Lower leg skin (tissue), 4 donors: ENCODE measurements around the gene WWOX. TPM values are rescaled to one million over a fixed set of nuclear protein-coding genes. Genes with fewer than 3 reads are reported as not detected.

ENCODE experiments used
- DNase-seq, 2 donors: peaks; one replicate each; pipeline ENCODE4 v3.0.0-alpha.2; 2019; ENCODE audit warnings: low spot score in 2 of 2
- H3K4me3 ChIP-seq: fragments of 200-600 bp; sonication (generic); 2 replicates; pipeline ENCODE4 v1.5.1; 2017; ENCODE audit warnings: mild to moderate bottlenecking, low read depth; ENCODE audit not compliant: poor library complexity, severe bottlenecking
- CTCF ChIP-seq, 3 donors: fragments of 450-650 bp; IDR thresholded peaks; one replicate each; pipeline ENCODE4 v1.5.1; 2016; ENCODE audit warnings: antibody characterized with exemption in 3 of 3, mild to moderate bottlenecking in 3 of 3, moderate library complexity in 2 of 3
- POLR2A ChIP-seq, 2 donors: fragments of 450-650 bp; IDR thresholded peaks; one replicate each; pipeline ENCODE4 v1.6.1; 2016 to 2017; ENCODE audit warnings: antibody characterized with exemption in 2 of 2, mild to moderate bottlenecking in 1 of 2, moderate library complexity in 1 of 2
- WGBS, 2 donors: methylation state at CpG; one replicate each; pipeline ENCODE4 v1.1.5; 2018; 5-methylcytosine and 5-hydroxymethylcytosine counted together
- intact Hi-C: fragments of 100-400 bp; cut with DNase I; formaldehyde crosslinking; loops from one replicate; pipeline ENCODE4 v1.15.0; 2023; ENCODE audit warnings: low total_unique reads
- total RNA-seq, 4 donors: library from RNA; depleted of rRNA; stranded (reverse); fragments of >200 nt; gene quantifications; one replicate each; pipeline ENCODE4 v1.1.0, GENCODE V29; 2016

WWOX gene
- total RNA-seq, 4 donors from 2014 or later: 21.0 to 82.7 (median 36.1) TPM

- WGBS, 2 donors: 86 to 88% methylated on average over 11 of the region's 11 CpGs
- DNase-seq: no peak
- intact Hi-C loops: no loop called here
- TF ChIP-seq CTCF (IDR thresholded peaks at IDR 0.05): no peak
- no peak for TF ChIP-seq POLR2A (IDR thresholded peaks at IDR 0.05)
- no peak overlapping the region for H3K4me3 ChIP-seq
These were observed 184.2 kb downstream of the WWOX start for GRCh38 chr16:78283548-78284251.

DNA sequence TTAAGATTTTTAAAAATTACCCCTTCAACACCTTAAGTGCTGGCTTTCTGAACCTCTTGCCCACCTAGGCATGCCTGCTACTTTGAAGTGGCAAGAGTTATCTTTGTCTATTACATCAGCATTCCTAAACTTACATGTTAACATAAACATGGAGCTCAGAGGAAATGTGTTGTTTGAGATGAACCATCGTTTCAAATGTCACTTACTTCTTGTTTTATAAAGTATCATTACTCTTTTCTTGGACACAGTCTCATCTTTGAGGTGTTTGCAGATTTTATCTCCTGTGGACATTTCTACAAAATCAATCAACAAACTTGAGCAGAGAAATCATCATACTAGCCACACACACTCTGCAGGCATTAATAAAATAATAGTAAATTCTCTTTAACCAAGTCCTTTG, 184.9 kb downstream of the WWOX start:
- intact Hi-C loops: no loop called here
- 71 to 80% methylated on average over 1 of the region's 1 CpG for WGBS, 2 donors
- DNase-seq: no peak
- H3K4me3 ChIP-seq: no peak overlapping the region
- TF ChIP-seq POLR2A (IDR thresholded peaks at IDR 0.05) (no peak), CTCF (IDR thresholded peaks at IDR 0.05) (no peak)

DNA sequence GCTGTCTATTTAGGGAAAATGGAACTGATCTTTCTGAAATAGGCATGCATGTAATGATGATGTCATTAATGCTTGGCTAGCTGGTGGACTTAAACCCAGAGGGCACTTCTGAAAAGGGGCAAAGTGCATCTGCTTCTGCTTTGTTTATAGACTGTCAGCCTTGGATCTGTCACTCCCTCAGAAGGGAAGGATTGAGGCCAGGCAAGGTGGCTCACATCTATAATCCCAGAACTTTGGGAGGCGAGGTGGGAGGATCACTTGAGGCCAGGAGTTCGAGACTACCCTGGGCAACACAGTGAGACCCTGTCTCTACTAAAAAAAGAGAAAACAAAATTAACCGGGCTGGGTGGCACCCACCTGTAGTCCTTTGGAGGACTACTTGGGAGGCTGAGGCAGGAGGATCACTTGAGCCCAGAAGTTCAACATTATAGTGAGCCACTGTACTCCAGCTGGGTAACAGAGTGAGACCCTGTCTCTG, 185.5 kb downstream of the WWOX start:
- TF ChIP-seq POLR2A (IDR thresholded peaks at IDR 0.05) (no peak), CTCF (IDR thresholded peaks at IDR 0.05) (no peak)
- intact Hi-C loops: no loop called here
- WGBS, 2 donors: 92 to 97% methylated on average over 3 of the region's 3 CpGs
- H3K4me3 ChIP-seq: no peak overlapping the region
- no peak for DNase-seq

DNA sequence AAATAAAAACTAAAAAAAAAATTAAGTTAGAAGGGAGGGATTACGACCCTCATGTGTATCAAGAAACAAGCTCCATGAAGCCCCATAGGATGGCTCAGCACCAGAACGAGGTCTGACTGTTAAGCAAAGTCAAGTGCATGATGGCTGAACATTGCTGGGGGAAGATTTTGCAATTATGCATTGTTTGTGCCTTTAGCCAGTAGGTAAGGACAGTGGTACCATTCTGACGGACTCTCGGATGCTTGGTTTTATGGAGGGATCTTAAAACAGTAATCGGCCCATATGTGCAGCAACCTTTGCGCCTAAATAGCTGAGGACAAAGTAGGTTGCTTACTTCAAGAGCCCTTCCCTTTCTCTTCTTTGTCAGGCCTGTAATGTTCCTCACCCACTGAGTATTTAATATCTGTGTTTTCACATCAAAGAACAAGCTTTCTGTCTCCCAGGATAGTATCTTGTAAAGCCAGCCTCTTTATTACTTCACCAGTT, 186.0 kb downstream of the WWOX start:
- intact Hi-C loops: no loop called here
- TF ChIP-seq POLR2A (IDR thresholded peaks at IDR 0.05) (no peak), CTCF (IDR thresholded peaks at IDR 0.05) (no peak)
- no peak overlapping the region for H3K4me3 ChIP-seq
- DNase-seq: no peak
- WGBS, 2 donors: 79% methylated on average over 6 of the region's 6 CpGs

DNA sequence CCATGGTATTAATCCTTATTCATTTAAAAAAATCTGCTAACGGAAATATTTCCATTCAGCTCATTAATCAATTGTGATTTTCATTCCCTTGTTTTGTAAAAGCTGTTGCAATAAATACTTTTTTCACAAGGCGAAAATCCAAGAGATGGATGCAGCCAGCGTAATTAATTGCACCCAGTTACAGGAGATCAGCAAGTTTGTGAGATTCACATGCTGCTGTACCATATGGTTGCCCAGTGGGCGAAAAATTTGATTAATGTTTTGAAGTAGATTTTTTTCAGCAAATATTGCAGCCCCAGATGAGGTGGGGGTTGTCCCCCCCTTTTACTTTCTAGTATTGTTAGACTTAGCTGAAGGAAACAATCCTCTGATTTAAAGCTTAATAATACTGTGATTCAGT, 186.6 kb downstream of the WWOX start:
- WGBS, 2 donors: 86 to 89% methylated on average over 4 of the region's 4 CpGs
- intact Hi-C loops: no loop called here
- no peak overlapping the region for H3K4me3 ChIP-seq
- TF ChIP-seq CTCF (IDR thresholded peaks at IDR 0.05): no peak
- no peak for TF ChIP-seq POLR2A (IDR thresholded peaks at IDR 0.05)
- DNase-seq: no peak

GRCh38 chr16:78288888-78289287, 189.4 kb downstream of the WWOX start:
- no peak overlapping the region for H3K4me3 ChIP-seq
- TF ChIP-seq POLR2A (IDR thresholded peaks at IDR 0.05): no peak
- TF ChIP-seq CTCF (IDR thresholded peaks at IDR 0.05): no peak
- intact Hi-C loops: no loop called here
- DNase-seq: no peak
- WGBS, 2 donors: 66 to 72% methylated on average over 9 of the region's 9 CpGs
